SK-N-SH (cell line): ENCODE measurements around the gene AUTS2.

Source experiments
- CTCF ChIP-seq: fragments of 200-600 bp; sonication (generic); IDR thresholded peaks from 2 replicates; pipeline ENCODE4 v1.6.1; 2017; ENCODE audit warnings: antibody characterized with exemption, mild to moderate bottlenecking, moderate library complexity
- EZH2phosphoT487 ChIP-seq: fragments of 200-600 bp; sonication (generic); IDR thresholded peaks from 2 replicates; pipeline ENCODE4 v1.6.1; 2017; ENCODE audit warnings: low read depth, mixed run types, mild to moderate bottlenecking, antibody characterized with exemption, moderate library complexity, borderline replicate concordance
- NRF1 ChIP-seq: IDR thresholded peaks from 2 replicates; pipeline ENCODE4 v1.6.1; 2012; ENCODE audit warnings: low read depth, mild to moderate bottlenecking, low read length
- POLR2AphosphoS5 ChIP-seq: IDR thresholded peaks from 2 replicates; pipeline ENCODE4 v1.6.1; 2012; ENCODE audit warnings: low read depth, low read length
- TCF12 ChIP-seq: IDR thresholded peaks from 2 replicates; pipeline ENCODE4 v1.4.0; 2012
- USF2 ChIP-seq: fragments of 150-350 bp; IDR thresholded peaks from 2 replicates; pipeline ENCODE4 v1.6.1; 2017; ENCODE audit warnings: antibody characterized with exemption, low read length, low read depth, borderline replicate concordance

GRCh38 chr7:70728872-70729552 is 1130.7 kb downstream of the AUTS2 start:
- no peak for TF ChIP-seq CTCF
- TF ChIP-seq TCF12, result no peak
- TF ChIP-seq POLR2AphosphoS5, result no peak
- no peak for TF ChIP-seq USF2
- TF ChIP-seq EZH2phosphoT487, result no peak
- TF ChIP-seq NRF1, result no peak
